ENCODE measurements around the gene YY1AP1.

GRCh38 chr1:155697046-155697445, 8.5 kb upstream of the YY1AP1 start:
- no peak for TF ChIP-seq CTCF (IDR thresholded peaks at IDR 0.05)
- no peak for TF ChIP-seq POLR2A (IDR thresholded peaks at IDR 0.05)

Measured in right lobe of liver (tissue), 4 donors.